ENCODE results near the gene FAXC. TPM values are rescaled to one million over a fixed set of nuclear protein-coding genes. Genes with fewer than 3 reads are reported as not detected.
"Not testable (repeated sequence)": the region's sequence is repeated elsewhere in the genome, so short reads cannot be mapped to it uniquely, and the experiment has no call there.

Gene FAXC
- total RNA-seq, 1 donor from 2014 or later = 2.7 TPM

DNA sequence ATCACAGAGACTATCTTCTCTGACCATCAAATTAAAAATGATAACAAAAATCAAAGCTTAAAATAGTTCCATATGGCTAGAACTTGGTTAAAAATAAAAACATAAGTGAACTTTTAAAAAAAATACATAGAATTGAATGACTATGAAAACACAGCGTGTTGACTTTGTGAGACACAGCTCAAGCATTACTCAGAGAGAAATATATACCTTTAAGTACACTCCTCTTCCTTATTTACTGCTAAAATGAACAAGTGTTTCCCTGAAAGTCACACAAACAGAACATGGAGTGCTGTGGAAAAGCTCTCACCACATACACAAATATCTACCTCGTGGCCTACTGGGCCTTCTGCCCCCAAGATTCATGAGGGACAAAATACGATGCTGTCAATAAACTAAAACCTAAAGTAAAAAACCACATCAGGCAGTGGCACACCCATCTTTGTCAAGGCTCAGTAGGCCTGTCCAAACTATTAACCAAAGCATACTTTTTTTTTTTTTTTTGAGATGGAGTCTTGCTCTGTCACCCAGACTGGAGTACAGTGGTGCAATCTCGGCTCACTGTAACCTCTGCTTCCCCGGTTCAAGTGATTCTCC, 7.5 kb downstream of the FAXC start:
- DNase-seq (ENCODE audit: low spot score) = no peak

DNA sequence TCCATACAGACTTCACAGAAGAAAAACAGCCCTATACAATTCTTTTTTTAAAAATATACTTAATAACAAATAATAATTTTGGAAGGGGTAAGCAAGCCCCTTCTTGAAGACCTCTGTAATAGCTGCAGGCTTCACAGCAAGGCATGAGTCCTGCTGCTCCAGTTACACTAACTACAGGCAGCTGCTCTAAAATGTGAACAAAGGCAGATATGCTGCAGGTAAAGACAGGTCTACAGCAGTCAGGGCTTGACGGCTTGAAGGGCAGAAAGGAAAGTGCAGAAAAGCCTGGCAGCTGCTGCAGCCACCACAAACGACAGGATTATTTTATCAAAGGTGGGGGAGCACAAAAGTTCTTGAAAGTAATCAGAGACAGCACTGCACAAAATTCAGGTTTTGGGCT, 11.3 kb downstream of the FAXC start:
- no peak for DNase-seq (ENCODE audit: low spot score)

DNA sequence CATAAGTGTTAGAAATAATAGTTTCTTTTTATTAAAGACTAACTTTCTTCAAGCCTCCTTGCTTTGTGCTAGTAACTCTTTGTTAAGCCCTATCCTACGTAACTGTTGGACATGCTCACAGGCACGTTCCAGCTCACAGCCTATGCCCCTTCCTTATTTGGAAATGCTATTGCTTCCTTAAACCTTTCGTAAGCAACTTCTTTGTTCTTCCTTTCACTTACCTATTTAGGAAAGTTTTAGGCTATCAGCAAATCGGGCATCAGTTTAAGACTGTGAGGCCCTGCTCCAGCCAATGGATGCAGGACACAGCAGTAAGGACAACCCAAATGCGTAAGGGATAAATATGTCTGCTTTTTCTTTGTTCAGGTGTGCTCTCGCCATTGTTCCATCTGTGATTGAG, 14.2 kb downstream of the FAXC start:
- not testable (repeated sequence) for DNase-seq (ENCODE audit: low spot score)

DNA sequence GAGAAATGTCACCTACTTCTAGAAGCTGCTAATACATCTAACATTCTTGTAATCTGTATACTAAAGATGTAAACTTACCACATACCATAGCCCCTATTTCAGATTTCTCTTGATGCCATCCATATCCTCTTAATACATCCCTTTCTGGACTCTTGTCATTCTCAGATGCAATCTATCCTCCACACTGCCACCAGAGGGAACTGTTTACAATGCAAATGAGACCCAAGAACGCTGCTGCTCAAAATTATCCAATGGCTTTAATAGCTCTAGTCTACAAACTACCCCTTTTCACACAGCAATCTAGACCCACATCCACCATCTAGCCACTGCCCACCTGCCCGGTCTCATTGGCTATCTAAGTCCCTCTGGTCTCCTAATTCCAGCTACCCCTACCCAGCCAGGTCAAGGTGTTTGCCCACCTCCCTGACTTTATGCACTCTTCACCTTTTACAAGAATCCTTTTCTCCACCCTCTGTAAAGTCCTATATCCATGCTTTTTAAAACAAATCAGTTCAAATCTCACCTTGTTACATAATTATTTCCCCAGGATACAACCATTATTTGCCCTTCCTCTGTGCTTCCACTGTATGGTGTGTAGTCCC, 14.8 kb downstream of the FAXC start:
- no peak for DNase-seq (ENCODE audit: low spot score)

DNA sequence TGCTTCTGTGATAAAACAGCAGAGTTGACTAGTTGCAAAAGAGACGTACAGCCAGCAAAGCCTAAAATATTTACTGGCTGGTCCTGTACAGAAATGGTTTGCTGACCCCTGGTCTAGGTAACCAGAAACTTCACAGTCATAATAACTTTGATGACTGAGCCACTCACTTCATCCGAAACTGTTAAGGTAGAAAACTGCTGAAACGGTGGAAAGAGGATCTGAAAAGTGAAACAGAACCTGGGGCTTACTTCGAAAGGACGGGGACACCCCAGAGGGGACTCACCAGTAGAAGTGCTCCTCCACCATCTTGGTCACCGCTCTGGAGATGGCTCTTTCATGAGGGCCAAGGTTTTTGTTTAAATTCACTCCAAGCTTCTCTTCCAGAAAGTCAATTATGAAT, 16.4 kb downstream of the FAXC start:
- DNase-seq (ENCODE audit: low spot score) = no peak

DNA sequence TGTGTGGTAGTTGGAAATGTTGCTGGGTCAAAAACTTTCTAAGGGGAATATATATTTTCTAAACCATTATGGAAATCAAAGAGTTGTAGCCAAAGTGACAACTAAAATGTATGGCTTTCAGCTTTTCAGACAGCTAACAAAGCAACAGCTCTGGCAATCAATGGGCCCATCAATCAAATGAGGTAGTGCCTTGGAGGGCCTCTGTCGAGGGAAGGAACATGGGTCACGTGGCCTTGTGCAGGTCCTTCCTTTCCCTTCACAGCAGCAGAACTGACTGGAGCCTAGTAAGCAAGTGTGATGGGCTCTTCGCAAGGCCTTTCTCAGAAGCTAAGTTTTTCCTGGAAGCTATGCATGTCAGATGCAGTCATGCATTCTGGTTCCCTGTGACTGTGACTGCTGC, 17.9 kb downstream of the FAXC start:
- no peak for DNase-seq (ENCODE audit: low spot score)

DNA sequence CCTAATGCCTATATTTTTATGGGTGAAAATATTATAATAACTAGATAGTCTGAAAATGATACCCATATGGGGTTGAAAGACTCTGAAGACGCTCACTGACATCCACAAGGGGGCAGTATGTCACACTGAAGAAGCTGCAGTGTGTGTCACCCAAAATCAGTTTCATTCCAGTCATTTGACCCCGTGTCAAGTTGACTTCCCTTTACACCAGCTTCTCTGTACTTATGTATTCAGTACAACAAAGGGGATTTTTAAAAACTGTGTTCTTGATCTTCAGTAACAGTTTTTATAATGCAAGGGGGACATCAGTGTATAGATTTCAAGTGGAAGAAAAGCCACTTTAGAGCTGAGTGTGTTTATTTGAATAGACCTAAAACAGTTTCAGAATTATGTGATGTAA, 19.3 kb downstream of the FAXC start:
- no peak for DNase-seq (ENCODE audit: low spot score)

DNA sequence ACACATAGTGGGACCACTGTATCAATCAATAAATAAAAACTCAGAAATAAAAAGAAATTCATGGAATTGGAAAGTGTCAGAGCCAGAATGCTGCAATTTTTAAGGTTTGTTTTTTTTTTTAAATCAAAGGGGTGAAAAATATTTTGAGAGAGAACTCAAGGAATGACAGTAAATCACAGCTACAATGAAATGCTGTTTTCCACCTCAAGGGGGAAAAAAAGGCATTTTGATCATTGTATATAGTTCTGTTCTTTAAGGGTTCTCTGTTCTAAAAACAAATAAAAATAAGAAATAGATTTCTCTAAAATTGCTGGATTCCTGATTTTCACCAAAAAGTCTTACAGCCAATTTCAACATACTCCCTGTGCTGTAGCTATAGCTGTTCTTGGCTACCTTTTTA, 24.5 kb downstream of the FAXC start:
- DNase-seq (ENCODE audit: low spot score) = no peak

DNA sequence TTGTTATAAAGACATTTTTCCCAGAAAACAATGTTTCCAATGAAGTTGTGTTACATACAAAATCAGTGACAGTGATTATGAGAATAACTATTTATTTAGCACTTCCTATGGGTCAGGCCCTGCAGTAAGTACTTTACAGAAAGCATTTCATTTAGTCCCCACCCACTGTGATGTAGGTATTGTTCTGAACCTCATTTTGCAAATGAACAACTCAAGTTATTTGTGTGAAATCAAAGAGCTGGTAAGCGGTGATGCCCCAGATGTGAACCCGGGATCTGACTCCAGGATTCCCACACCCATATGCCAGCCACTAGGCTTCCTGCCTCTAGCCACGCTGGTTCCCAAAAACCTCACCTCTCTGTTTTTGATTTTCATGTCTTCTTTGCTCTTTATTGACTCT, 30.9 kb downstream of the FAXC start:
- DNase-seq (ENCODE audit: low spot score) = no peak

DNA sequence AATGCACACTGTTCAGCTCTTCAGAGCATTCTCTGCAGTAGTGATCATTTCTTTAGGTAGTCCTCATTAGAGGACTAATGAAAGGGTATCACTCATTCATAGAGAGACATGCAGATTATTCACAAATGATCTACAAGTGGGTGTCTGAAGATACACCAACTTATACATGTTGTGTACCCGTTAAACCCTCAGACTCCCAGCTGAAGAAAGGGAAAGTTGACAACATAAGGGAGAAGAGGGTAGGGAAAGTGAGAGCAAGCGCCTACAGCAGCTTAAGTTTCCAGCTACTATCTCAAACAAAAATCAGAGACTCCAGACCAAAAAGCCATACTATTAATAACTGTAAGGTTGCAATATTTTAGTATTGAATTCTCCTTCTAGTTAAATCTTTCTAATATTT, 37.1 kb downstream of the FAXC start:
- no peak for DNase-seq (ENCODE audit: low spot score)

DNA sequence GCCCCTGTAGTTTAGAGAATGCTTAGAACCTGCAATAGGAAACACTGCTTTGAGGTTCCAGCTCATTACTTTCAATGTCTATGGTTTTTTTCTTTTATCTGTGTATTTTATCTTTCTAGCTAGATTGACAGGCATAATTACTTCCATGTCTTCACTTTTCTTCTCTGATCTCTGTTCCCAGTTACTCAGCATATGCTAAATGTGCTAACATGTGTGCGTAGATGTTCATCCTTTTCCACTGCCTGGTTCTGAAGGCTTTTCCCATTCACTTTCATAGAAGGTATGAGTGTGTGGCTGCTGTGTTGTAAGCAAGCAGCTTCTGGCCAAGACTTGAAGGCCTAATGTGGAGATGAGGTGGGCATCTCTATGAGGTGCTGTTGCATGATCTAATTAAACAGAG, 38.9 kb downstream of the FAXC start:
- DNase-seq (ENCODE audit: low spot score) = no peak

DNA sequence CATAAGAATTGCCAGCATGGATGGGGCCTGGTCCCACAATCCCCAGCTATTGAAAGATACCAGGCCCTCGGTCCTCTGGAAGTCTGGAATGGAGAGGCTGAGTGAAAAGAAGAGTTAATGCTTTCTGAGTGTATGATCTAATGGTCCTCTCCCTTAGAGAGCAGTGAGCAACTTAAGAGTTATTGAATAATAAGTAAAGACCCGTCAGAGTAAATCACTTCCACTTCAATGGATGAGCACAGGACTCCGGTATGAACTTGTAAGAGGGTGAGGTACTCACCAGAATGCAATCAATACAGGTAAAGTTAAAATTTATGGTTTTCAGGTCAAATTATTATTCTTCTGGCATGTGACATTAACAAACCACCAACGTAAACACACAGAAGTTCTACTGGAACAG, 39.9 kb downstream of the FAXC start:
- no peak for DNase-seq (ENCODE audit: low spot score)

DNA sequence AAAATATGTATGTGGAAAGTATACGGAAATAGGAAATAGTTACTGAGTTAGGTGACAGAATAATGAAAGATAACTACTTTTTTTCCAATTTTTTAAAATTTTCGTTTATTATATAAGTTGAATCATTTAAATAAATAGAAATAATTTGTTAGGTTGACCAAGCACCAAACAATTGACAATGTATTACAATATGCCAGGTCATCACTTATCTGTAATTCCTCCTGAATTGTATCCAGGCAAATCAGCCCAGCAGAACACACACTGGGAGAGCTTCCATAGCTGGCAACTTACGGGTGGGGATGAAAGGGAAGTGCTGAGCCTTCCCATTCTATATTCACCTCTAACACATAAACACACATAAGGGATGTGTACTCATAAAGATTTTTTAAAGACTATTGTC, 40.7 kb downstream of the FAXC start:
- no peak for DNase-seq (ENCODE audit: low spot score)

DNA sequence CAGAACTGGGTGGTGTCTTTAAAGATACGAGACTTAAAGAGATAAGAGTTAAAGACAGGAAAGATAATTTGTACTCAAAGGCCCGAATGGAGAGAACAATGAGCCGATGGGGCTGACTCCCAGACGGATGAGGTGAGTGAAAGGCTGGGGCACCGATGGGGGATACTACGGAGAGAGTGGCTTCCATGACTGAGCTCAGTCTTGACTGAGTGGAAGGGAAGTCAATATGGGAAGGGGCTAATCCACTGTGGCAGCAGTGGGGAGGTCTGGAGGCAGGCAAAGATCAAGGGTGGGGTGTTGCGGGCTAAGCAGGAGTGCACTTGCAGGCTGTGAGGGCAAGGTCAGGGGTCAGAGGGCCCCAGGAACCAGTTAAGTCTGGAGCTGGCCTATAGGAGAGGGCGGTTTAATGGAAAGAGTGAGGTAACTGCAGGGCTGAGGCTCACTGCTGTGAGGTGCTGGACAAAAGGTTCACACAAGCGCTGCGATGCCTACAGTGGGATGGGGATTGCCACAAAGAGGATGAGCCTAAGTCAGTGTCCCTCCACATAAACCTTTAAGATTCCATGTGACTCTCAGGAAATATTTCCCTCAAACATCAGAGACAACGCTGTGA, 42.1 kb downstream of the FAXC start:
- no peak for DNase-seq (ENCODE audit: low spot score)

DNA sequence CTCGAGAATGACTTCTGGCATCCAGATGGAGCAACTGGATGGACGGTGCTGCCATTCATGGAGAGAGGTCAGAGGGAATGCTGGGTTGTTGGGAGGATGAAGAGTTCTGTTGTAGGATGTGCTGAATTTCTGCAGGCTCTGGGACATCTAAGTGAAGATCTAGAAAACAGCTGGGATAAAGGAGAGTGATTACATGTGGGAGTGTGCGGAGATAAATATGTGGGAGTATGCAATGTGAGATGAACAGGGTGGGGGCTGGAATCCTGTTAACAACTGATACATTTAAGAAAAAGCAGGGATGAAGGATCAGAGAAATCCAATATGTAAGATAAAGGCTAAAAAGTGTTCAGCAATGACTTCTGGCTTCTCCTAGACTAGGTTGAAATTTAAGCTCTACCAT, 43.1 kb downstream of the FAXC start:
- no peak for DNase-seq (ENCODE audit: low spot score)

DNA sequence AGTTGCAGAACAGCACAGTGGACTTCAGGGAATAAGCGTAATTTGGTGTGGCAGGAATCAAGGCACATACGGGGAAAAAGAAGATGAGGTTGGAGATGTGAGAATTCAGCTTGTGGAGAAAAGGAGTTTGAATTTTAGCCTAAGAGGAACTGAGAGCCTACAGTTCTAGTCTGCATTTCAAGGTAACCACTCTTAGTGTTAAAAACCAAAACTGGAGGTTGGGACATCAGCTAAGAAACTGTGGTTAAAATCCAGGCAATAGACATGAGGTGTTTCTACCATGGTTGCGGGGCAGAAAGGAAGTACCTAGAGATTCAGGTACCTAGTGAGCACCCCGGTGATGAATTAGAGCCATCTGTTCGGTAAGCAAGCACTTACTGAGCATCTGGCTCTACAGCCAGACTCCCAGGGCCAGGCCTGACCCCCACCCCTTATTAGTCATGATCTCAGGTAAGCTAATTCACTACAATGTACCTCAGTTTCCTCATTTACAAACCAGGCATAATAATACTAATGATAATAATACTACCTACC, 44.4 kb downstream of the FAXC start:
- DNase-seq (ENCODE audit: low spot score) = no peak

DNA sequence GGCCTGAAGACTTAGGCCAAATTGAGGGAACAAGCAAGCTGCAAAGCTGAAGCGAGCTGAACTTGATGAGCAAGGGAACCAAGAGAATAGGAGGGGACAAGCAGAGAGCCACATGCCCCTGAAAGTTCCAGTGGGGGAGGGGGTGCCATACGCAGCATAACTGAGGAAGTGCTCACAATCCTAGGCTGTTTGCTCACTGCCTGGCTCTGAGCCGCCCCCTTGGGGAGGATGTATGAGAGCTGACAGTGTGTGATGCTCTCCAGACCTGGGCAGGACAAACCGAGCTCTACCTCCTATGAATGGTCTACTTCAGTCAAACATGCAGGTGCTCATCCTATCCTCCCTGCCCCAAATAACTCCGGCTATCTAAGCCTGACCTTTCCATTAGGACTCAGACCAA, 52.1 kb downstream of the FAXC start:
- no peak for DNase-seq (ENCODE audit: low spot score)

DNA sequence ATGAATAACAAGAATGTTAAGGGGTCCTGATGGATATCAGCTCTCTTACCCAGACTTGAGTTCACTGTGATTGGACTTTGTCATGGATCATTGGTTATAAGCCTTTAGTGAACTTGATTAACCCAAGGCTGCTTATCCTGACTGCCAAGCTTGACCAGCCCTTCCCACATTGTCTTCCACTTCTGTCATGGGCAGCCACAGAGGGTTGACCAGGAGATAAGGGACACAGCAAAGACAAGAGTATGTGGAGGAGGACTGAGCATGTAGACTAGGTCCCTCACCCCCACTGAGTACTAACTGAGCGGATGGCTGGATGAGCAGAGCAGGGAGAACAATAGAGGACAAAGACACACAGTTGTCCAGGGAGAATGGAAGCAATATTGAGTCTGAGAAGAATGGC, 52.5 kb downstream of the FAXC start:
- no peak for DNase-seq (ENCODE audit: low spot score)

DNA sequence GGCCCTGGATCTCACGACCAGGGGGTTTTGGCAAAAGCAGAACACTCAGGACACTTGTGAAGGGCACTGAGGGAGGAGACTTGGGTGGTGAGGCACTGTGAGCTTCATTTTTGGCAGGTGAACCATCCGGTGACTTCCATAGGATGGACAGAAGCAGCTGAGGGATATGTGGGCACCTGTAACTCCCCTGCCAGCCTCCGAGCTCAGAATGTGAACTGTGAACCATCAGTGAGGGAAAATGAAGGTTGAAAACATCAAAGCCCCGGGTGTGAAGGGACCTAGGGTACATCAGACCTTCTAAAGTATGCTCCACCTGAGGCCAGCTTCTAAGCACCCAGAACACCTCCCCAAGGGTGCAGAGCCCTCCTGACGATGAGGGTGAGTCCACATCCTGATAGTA, 53.2 kb downstream of the FAXC start:
- no peak for DNase-seq (ENCODE audit: low spot score)

DNA sequence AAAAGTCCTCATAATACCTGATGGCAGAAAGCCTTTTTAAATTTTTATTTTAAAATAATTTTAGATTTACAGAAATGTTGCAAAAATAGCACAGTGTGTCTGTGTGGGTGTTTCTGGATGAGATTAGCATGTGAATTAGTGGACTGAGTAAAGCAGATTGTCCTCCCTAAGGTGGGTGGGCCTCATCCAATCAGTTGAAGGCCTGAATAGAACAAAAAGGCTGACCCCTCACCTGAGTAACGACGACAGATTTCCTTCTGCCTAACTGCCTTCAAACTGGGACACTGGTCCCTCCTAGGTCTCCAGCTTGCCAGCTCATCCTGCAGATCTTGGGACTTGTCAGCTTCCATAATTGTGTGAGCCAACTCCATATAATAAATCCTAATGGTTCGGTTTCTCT, 54.2 kb downstream of the FAXC start:
- no peak for DNase-seq (ENCODE audit: low spot score)

DNA sequence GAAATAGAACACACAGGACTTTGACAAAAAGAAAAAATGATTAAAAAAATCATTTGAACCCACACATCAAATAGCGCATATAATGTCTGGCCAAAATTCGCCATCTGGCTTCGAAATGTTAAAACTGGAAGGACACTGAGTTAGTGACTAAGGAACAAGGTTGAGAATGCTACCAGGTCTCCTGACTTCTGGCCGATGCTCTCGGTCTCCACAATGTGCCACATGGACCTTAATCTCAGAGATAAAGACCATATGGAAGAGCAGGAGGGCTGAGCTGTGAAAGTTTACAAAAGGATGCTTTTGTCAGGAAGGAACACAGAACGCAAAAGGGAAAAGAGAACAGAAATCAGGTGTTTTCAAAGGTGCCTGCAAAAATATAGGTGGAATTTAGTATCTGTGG, 54.7 kb downstream of the FAXC start:
- no peak for DNase-seq (ENCODE audit: low spot score)

DNA sequence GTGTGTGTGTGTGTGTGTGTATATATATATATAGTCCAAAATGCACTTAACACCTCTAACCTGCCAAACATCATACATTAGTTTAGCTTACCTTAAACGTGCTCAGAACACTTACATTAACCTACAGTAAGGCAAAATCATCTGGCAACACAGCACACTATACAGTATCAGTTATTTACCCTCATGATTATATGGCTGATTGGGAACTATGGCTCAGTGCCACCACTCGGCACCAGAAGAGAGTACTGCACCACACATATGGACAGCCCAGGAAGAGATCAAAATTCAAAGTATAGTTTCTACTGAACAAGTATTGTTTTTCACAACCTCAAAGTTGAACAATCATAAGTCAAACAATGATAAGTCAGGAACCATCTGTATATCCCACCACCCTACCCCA, 59.8 kb downstream of the FAXC start:
- DNase-seq (ENCODE audit: low spot score) = no peak

DNA sequence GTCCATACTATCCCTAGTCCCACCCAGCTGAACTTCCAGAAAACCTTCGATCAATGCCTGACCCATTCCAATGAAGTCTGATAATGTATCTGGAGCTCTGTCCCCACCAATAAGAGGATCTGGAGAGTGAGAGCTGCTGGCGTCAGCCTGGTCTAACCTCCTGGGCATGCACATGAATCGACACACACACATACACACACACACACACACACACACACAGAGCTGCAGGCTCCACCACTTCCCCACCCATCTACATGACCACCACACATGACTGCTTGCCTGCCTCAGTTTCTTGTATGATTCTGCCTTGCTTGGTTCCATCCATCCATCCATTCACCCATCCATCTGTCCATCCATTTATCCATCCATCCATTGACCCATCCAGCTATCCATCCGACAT, 60.8 kb downstream of the FAXC start:
- no peak for DNase-seq (ENCODE audit: low spot score)

DNA sequence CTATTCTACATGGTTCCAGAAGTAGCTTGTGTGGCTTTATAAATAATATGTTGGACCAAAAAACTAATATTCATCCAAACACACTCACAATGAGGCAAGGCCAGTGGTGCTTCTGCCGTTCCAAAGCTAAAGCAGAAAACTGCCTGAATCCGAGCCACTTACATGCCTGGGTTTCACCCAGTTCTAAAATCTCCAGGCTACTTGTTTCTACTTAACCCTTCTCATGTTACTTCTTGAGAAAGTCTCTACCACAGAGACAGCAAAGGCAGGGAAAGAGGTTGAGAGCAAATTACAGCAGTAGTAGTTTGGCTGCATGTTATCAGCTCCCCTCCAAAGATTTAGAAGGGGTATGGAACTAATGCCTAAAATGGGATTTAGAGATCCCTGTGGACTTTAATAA, 62.0 kb downstream of the FAXC start:
- no peak for DNase-seq (ENCODE audit: low spot score)

Measured in ureter (tissue), 1 donor.